ENCODE measurements around the gene MICU1. TPM values are rescaled to one million over a fixed set of nuclear protein-coding genes. Genes with fewer than 3 reads are reported as not detected.

MICU1 gene
- total and polyA plus RNA-seq, 8 donors = 25.9 to 212 (median 42.4) TPM

DNA sequence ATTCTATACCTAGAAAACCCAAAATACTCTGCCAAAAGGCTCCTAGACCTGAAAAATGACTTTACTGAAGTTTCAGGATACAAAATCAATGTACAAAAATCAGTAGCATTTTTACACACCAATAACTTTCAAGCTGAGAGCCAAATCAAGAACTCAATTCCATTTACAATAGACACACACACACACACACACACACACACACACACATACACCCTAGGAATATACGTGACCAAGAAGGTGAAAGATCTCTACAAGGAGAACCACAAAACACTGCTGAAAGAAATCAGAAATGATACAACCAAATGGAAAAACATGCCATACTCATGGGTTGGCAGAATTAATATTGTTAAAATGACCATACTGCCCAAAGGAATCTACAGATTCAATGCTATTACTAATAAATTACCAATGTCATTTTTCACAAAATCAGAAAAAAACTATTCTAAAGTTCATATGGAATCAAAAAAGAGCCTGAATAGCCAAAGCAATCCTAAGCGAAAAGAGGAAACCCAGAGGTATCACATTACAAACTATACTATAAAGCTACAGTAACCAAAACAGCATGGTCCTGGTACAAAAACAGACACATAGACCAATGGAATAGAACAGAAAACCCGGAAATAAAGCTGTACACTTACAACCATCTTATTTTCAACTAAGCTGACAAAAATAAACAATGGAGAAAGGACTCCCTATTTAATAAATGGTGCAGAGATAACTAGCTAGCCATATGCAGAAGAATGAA, 122.0 kb downstream of the MICU1 start:
- Histone ChIP-seq H3K36me3 (peaks cover 0 to 13% (median 10%) of the 10 kb centered on the region in 4 donors), H3K9me3 (peaks cover 0 to 6% (median 2%) of the 10 kb centered on the region in 4 donors), H3K27ac (peak overlapping the region in 1 of 5 donors; percentile 22), H3K27me3 (no peaks in the 10 kb centered on the region), H3K4me3 (no peak overlapping the region), H3K4me1 (no peaks in the 10 kb centered on the region)
- no peak for TF ChIP-seq POLR2AphosphoS5 (IDR thresholded peaks at IDR 0.05)
- no peak for TF ChIP-seq EP300 (IDR thresholded peaks at IDR 0.05)
- TF ChIP-seq POLR2A (IDR thresholded peaks at IDR 0.05) = no peak
- no peak for TF ChIP-seq CTCF (IDR thresholded peaks at IDR 0.05)
- intact Hi-C loops (cut with DNase I; ENCODE audit: low total_unique reads) = no loop called here
- 83 to 97% (median 95%) methylated on average over 3 of the region's 3 CpGs for WGBS, 5 donors
- no peak for DNase-seq

GRCh38 chr10:72503241-72503640, 122.6 kb downstream of the MICU1 start:
- H3K4me1 ChIP-seq = no peaks in the 10 kb centered on the region
- TF ChIP-seq EP300 (IDR thresholded peaks at IDR 0.05) = no peak
- no peak for TF ChIP-seq CTCF (IDR thresholded peaks at IDR 0.05)
- TF ChIP-seq POLR2AphosphoS5 (IDR thresholded peaks at IDR 0.05) = peak in 1 of 3 donors; percentile 26
- TF ChIP-seq POLR2A (IDR thresholded peaks at IDR 0.05) = no peak
- H3K9me3 ChIP-seq = peaks cover 0 to 6% (median 2%) of the 10 kb centered on the region in 4 donors
- WGBS, 5 donors = 31 to 79% (median 66%) methylated on average over 1 of the region's 1 CpG
- H3K27me3 ChIP-seq = no peaks in the 10 kb centered on the region
- DNase-seq = no peak
- peaks cover 0 to 13% (median 10%) of the 10 kb centered on the region in 4 donors for H3K36me3 ChIP-seq
- peak overlapping the region in 2 of 5 donors; percentile 22 to 41 for H3K27ac ChIP-seq
- intact Hi-C loops (cut with DNase I; ENCODE audit: low total_unique reads) = no loop called here
- H3K4me3 ChIP-seq = no peak overlapping the region

GRCh38 chr10:72502581-72502980, 123.3 kb downstream of the MICU1 start:
- DNase-seq = no peak
- 78 to 95% (median 93%) methylated on average over 3 of the region's 3 CpGs for WGBS, 5 donors
- no peaks in the 10 kb centered on the region for H3K27me3 ChIP-seq
- peaks cover 0 to 13% (median 8%) of the 10 kb centered on the region in 4 donors for H3K36me3 ChIP-seq
- H3K9me3 ChIP-seq = peaks cover 0 to 6% (median 2%) of the 10 kb centered on the region in 4 donors
- no peak for TF ChIP-seq POLR2AphosphoS5 (IDR thresholded peaks at IDR 0.05)
- TF ChIP-seq CTCF (IDR thresholded peaks at IDR 0.05) = no peak
- no peak for TF ChIP-seq POLR2A (IDR thresholded peaks at IDR 0.05)
- no peak for TF ChIP-seq EP300 (IDR thresholded peaks at IDR 0.05)
- H3K4me1 ChIP-seq = no peaks in the 10 kb centered on the region
- intact Hi-C loops (cut with DNase I; ENCODE audit: low total_unique reads) = no loop called here
- H3K27ac ChIP-seq = peak overlapping the region in 2 of 5 donors; percentile 22 to 41
- no peak overlapping the region for H3K4me3 ChIP-seq

GRCh38 chr10:72499701-72500100, 126.2 kb downstream of the MICU1 start:
- H3K27ac ChIP-seq = no peak overlapping the region
- H3K36me3 ChIP-seq = peaks cover 0 to 6% (median 0%) of the 10 kb centered on the region in 4 donors
- no peak overlapping the region for H3K4me3 ChIP-seq
- no peak for DNase-seq
- no peaks in the 10 kb centered on the region for H3K4me1 ChIP-seq
- 68 to 93% (median 89%) methylated on average over 1 of the region's 1 CpG for WGBS, 5 donors
- intact Hi-C loops (cut with DNase I; ENCODE audit: low total_unique reads) = no loop called here
- peaks cover 0 to 6% (median 2%) of the 10 kb centered on the region in 4 donors for H3K9me3 ChIP-seq
- no peak for TF ChIP-seq CTCF (IDR thresholded peaks at IDR 0.05)
- no peak for TF ChIP-seq EP300 (IDR thresholded peaks at IDR 0.05)
- no peak for TF ChIP-seq POLR2A (IDR thresholded peaks at IDR 0.05)
- no peaks in the 10 kb centered on the region for H3K27me3 ChIP-seq
